SW 1271 (cell line): ENCODE results near the gene STIMATE.
A peak's percentile ranks its signal among the peaks of the same experiment; 100 is the strongest.

Experiments
- DNase-seq, 2 experiments: peaks; one replicate each; lab custom pipeline; 2025; lab: John Stamatoyannopoulos, UW

STIMATE gene

DNA sequence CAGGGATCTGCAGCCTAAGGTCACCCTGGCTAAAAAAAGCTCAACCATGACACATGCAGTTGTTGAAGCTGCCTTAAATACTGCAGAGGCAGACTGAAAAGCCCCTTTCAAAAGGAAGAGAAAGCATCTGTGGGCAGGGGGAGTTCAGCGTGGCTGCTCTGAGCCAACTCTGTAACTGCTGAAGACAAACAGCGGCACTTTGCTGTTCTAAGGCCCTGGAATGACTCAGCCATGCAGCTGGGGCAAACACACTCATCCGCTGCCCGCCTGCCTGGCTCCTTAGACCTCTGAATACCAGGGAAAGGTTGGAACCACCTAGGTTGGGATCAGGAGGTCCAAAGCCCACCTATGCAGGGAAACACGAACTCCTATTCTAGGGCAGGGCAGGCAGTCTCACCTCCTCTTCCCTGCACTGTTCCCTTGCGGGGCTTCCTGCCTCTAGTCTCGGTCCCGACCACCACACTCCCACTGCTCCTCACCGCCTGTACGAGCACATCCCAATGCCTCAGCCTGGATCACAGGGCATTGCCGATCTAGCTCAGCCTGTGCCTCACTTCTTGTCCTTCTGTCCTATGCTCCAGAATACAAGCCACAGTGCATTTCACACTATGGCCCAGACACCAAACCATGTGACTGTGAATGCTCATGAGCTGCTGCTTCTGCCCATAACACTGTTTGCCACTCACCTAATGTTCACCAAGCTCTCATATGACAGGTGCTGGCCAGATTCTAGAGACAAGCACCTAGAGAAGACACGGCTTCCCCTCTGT, 56.0 kb downstream of the STIMATE start:
- no peak for DNase-seq

DNA sequence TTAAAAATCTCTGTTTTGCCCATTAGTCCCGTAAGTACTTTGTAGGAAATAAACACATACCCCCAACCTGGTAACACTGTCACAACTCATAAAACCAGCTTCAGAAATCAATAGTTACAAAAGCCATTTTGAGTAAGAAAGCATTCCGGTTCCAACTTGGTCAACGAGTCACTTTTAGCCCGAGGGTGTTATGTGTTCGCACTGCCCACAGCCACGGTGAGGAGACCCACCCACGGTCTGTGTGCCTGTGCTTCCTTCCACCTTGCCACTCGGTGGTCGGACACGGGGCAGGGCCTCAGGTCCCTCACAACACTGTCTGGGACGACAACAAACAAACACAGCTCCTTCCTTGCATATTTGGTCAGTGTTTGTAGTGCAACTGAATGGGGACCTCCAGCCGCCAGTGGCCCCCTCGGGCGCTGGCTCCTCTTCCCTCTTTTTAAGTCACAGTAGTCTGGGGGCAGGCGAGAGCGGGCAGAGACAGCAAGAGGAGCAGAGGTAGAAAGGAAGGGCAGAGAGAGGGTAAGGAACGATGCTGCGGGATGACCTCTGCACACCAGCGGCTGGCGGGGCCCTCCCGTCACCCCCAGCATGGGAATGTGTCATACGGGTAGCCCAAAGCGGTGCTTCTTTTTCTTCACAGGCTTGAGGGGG, 57.3 kb downstream of the STIMATE start:
- DNase-seq = no peak

- DNase-seq = no peak
Observed at GRCh38 chr3:52839268-52839575, 58.1 kb downstream of the STIMATE start.

DNA sequence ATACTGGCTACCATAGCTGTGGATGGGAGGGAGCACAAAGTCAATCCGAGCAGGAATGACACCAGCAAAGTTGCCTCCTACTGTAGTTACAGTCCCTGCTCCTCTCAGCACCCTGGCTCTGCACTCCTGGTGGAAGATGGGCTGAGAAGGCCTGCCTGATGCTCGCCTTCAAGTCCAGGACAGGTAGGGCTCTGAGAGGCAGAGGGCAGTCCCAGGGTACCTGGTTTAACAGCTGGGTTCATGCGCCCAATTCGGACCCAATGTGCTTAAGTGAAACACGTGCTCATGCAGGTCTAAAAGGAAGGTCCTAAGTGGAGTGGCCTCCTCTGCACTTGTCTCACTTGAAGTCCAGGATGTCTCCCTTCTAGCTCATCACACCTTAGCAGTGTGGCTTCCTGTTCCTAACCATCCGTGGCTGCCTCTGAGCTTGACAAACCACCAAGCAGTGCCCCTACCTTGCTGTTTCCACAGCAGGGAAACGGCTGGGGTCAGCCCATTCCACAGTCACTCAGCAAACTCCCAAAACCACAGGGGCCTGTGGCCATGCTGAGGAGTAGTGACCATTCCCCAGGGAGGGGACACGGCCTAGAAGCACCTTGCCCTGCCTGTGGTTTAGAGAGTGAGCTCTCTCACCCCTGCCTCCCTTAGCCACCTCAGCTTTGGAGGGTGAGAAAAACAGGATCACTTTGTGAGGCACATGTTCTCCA, 58.6 kb downstream of the STIMATE start:
- DNase-seq = no peak

DNA sequence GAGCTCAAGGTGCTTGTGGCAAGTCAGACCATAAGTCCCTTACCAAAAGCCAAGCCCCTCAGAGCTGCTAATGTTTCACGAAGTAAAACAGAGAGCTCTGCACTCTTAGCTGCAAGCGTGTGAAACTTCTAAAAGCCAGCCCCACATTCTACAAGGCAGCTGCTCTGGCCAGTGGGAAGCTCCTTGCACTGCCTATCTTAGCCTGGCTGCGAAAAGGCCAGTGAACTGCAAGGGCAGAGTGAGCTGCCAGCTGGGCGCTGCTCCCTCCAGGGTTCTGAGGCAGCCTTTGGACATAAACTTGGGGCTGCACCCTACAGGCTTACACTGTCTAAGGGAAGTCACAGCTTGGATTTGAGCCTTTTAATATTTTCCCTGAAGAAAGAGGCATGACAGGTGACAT, 60.4 kb downstream of the STIMATE start:
- DNase-seq = no peak

DNA sequence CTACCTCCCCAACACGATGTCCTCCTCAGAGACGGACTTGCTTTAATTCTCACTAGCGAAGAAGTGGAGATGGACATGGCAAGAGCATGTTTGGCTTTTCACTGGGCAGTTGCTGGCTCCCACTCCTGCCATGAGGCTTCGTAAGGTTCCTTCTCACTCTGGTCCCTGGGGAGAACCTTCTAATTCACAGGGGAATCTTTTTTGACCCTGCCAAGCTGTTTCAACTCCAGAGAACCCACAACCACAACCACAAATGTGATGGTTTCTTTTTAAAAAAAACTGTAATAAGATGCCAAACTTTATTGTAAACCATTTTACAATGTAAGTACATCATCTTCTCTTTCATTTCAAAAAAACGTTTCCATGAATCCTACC, 60.9 kb downstream of the STIMATE start:
- no peak for DNase-seq

DNA sequence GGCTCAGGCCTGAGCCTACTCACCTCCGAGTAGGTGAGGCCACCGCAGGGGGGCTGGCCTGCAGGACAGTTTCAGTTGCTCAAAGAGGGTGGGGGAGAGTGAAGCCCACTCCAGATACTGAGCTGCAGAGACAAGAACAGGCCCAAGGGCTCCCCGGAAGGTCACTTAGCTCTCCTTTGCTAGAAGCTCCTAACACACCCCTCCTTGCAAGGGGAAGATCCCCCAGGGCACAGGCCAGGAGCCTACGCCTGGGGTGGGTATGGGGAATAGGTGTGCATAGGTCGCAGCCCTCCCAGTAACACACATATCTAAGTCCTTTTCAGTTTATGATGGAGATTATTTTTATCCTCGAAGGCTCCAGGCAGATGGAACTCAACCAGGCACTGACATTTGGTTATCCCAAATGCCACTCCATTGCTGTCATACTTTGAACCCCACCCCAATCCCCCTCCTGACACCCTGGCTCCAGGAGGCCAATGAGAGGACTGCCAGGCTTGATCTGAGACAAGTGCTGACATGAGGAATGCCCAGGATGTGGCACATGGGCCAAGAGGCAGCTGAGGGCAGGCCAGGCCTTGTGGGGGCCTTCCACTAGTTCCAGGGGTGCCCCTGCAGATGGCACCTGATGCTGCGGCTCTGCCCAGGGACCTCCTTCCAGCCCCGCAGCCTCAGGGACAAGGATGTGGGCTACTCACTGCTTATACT, 61.4 kb downstream of the STIMATE start:
- DNase-seq = no peak

- DNase-seq = no peak
Observed at GRCh38 chr3:52834871-52835501, 62.4 kb downstream of the STIMATE start, which contains the start of gene MUSTN1. MUSTN1 (minus strand) TSS chr3:52835019; CDS start chr3:52834948, 71 bp downstream.

DNA sequence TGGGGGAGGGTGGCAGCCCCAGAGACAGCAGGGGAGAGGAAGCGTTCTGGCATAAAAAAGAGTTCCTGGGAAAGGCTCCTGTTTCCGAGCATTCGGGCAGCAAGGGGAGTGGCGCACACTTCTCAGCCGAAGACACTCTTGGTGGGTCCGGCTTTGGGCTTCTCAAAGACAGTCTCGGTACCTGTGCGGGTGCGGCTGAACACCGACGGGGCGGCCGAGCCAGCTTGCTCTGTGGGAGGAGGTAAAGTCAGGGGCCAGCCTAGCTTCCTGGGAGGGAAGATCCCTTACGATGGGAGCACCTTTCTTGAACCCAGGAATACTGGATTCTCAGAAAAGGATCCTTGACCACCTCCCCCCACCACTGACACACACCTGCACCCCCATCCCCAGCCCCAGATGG, 64.1 kb downstream of the STIMATE start:
- DNase-seq = no peak

DNA sequence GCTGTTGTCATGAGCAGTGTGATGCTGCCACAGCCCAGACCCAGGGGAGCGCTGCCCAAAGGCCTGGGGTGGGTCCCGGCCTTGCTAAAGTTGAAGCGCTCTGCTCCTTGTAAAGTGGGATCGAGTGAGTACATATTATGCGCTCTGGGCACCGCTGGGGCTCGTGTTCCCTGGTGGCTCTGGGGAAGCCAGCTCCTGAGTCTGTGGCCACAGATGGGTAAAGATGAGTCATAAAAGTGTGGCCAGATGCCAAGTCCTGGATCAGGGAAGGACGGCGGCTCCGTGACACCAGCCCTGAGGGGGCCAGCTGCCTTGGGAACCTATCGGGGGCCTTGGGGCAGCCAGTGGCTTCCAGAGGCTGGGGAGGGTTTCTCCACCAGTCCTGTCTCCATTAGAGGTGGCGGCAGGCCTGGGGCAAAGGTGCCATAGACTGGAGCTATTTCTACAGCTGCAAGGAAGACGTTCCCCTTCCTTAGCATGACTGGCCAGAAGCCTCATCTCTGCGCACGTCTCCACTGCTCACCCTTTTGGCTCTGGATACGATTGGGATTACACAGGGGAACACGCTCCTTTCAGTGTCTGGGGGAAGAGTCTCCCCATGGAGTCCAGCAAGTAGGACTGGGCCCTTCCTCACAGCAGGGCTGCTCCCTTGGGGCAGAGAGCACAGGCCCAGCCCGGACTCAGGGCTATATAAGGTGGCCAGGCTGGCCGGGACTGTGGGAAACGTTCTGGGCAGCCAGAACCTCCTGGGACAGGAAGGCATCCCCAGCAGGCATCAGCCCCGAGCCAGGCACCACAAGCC, 65.6 kb downstream of the STIMATE start:
- DNase-seq = peak in 1 of 2 experiments; percentile 32

DNA sequence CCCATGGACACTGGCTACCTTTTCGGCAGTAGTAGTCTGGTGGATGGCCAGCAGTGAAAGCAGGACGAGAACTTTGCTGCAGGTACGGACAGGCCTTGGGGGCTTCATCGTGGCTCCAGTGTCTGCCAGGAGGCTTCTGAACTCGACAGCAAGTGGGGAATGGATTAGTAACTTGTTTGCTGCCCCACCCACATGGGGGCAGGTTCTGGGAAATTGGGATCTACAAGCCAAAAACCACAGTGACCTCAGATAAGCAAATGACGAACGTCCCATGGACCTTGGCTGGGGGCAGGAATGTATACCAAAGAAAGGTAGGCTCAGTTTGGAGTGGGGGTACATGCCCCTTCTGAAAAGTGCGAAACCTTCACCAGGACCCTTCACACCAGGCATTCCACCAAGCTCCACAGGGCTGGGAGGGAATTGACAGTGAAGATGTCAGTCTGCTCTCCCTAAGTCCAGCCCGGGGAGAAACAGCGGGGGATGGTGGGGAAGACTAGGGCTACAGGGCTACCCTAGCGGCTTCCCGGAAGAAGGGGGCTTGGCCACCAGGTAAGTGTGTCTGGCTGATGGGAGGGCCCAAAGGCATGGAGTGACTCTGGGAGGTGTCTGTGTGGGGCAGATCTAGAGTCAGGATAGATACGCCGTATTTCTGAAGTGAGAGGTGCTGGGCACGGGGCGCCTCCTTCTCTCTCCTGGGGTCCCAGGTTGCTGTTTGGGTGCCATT, 66.7 kb downstream of the STIMATE start, which contains the start of gene ITIH4:
Gene ITIH4 (minus strand): TSS at position 138 of the 724 bp plus-strand sequence. CDS start 30 bp downstream, at position 108.
- DNase-seq = no peak

- no peak for DNase-seq
Observed at GRCh38 chr3:52829906-52830463, 67.4 kb downstream of the STIMATE start.

GRCh38 chr3:52829482-52829881, 67.9 kb downstream of the STIMATE start:
- DNase-seq = no peak

DNA sequence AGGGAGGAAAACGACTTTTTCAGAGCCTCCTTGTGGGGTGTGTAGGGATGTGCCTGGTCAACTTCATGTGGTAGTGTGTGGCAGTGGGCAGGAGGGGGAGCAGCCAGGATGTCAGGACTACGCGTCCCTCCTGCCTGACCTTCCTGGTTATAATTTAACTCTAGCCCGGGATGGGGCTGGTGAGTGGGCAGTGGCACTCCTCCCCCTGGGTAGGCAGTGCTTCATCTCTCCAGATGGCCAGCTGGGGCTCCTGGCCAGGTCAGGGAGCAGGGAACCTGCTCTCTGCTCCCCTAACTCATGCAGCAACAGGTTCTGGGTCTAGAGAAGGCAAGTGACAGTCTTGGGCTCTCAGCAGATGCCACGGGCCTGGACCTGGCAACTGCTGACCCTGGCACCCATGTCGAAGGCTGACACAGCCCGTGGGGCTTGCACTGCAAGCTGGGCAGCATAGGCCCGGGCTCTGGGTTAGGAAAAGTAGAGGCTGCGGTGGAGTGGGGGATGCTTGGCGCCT, 69.4 kb downstream of the STIMATE start:
- no peak for DNase-seq

GRCh38 chr3:52827441-52827840, 69.9 kb downstream of the STIMATE start:
- no peak for DNase-seq

DNA sequence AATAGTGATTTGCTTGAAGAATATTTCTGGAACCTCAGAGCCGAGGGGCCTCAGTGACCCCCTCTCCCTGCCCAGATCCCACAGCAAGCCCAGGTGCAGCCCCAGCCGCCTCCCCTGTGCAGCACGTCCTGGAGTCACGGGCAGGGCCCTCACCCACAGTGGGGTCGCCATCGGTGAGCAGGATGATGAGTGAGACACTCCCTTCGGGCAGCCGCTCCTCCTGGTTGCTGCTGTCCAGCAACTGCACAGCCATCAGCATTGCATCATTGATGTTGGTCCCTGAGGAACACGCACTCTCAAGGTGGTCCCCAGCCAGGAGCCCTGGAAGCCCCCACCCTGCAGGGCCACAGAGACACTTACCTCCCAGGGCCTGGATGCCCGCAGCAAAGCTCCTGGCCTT, 73.3 kb downstream of the STIMATE start:
- DNase-seq = no peak

DNA sequence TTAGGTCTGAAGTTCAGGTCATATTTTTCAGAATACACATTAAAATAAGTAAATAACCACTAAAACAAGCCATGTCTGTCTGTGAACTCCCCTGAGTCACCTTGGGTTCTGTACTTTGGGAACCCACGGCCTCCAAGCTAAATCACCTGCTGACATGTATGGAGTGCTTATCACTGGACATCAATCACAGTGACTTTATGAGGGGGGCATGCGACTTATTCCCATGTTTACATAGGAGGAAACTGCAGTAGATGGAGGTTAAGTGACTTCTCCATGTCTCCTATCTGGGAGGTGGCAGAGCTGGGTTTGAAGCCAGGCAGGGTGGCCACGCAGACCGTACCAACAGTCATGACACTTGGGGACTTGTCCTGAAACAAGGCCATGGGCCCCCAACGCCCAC, 75.0 kb downstream of the STIMATE start:
- DNase-seq = no peak

DNA sequence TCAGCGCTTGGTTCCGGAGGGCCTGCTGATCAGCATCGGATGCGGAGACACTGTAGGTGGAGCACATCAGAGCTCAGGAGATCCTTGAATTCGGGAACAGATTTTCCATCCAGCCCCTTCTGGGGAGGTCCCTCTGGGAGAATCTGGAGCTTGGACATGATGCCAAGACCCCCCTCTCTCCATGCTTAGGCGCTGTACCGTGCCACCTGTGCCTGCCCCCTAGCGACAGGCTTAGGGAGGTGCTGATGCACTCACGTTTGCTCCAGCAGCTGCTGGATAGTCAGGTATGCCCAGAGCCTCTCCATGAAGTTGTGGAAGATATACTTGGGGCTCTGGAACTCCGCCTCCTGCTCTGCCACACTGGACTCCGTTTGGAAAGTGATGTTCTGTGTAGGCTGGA, 76.6 kb downstream of the STIMATE start:
- peak in 1 of 2 experiments; percentile 5 for DNase-seq

DNA sequence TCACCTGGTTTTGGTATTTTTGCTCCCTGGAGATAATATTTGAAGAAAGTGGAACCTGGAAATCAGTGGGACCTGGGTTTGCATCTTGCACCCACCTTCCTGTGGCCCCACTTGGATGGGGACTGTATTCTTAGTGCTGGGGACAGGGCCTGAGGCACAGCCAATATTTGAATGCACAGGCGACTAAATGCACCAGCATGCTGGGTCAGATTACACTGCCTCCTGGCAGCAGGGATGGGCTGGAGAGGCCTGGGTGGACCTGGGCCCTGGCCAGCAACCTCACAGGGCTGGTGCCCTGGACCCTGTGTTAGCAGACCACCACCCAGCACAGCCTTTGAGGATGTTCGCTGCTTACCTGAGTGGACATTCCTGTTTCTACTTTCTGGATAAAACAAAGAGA, 77.4 kb downstream of the STIMATE start:
- DNase-seq = no peak

DNA sequence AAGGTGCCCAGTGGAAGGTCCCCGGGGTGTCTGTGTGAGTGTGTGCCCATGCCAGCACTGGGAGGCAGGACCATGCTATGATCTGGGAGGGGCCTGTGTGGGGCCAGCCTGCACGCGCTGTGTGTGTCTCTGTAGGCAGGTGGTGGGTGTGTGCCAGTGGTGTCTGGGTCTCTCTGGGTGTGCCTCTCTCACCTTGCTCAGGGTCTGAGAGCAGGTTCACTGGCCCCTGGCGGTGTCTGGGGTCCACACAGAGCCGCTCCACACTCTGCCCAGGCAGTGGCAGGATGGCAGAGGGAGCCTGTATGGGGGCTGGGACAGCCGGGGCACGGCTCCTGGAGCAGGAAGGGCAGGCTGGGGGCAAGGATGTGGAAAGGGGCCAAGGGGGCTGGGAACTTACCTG, 79.5 kb downstream of the STIMATE start:
- DNase-seq = no peak
